Uterus (tissue), 4 donors: ENCODE data around the gene PARD6B. TPM values are rescaled to one million over a fixed set of nuclear protein-coding genes. Genes with fewer than 3 reads are reported as not detected.
A peak's percentile ranks its signal among the peaks of the same experiment; 100 is the strongest.

Experiments used
- DNase-seq, 2 donors: peaks; one replicate each; pipeline ENCODE4 v3.0.0-alpha.2; 2019 to 2020
- H3K27ac ChIP-seq, 2 donors: fragments of 200-600 bp; sonication (generic); 1 replicate in 1 of 2; 2 replicates in 1 of 2; pipeline ENCODE4 v1.5.1; 2016 to 2018
- H3K27me3 ChIP-seq, 2 donors: fragments of 200-600 bp; sonication (generic); one replicate each; pipeline ENCODE4 v1.5.1; 2018 to 2019; ENCODE audit warnings: control low read depth in 1 of 2
- H3K36me3 ChIP-seq, 2 donors: fragments of 200-600 bp; sonication (generic); one replicate each; pipeline ENCODE4 v1.5.1; 2019; ENCODE audit warnings: control low read depth in 1 of 2
- H3K4me1 ChIP-seq, 2 donors: fragments of 200-600 bp; sonication (generic); one replicate each; pipeline ENCODE4 v1.5.1; 2018 to 2019; ENCODE audit warnings: control low read depth in 1 of 2
- H3K4me3 ChIP-seq, 2 donors: fragments of 200-600 bp; sonication (generic); 1 replicate in 1 of 2; 2 replicates in 1 of 2; pipeline ENCODE4 v1.5.1; 2018 to 2019; ENCODE audit warnings: mild to moderate bottlenecking in 1 of 2
- H3K9me3 ChIP-seq, 2 donors: fragments of 200-600 bp; sonication (generic); one replicate each; pipeline ENCODE4 v1.5.1; 2019; ENCODE audit warnings: control low read depth in 1 of 2
- CTCF ChIP-seq, 4 experiments: fragments of 200-600 bp in 2 of 4; fragments of 450-650 bp in 2 of 4; sonication (generic) in 2 of 4; IDR thresholded peaks; one replicate each; pipeline ENCODE4 v1.5.1; 2016 to 2019; ENCODE audit warnings: antibody characterized with exemption in 4 of 4, mild to moderate bottlenecking in 2 of 4, moderate library complexity in 1 of 4
- POLR2A ChIP-seq, 2 donors: fragments of 450-650 bp; IDR thresholded peaks; one replicate each; pipeline ENCODE4 v1.6.1; 2016; ENCODE audit warnings: antibody characterized with exemption in 2 of 2, mild to moderate bottlenecking in 1 of 2, moderate library complexity in 1 of 2
- intact Hi-C: fragments of 100-400 bp; cut with DNase I; formaldehyde crosslinking; loops from one replicate; pipeline ENCODE4 v1.15.1; 2023; ENCODE audit warnings: low total_unique reads
- total RNA-seq, 4 donors: library from RNA; depleted of rRNA in 3 of 4; stranded (reverse); fragments of >200 nt in 3 of 4; gene quantifications; one replicate each; pipeline versions ENCODE4 v1.1.0 to v1.2.4, GENCODE V29; 2014 to 2023
- donor health status: DM: yes; HTN: yes; CAD: no.

PARD6B gene
- total RNA-seq, 4 donors from 2014 or later = 2.0 to 13.2 (median 7.8) TPM

- H3K4me1 ChIP-seq = no peaks in the 10 kb centered on the region
- intact Hi-C loops = no loop called here
- no peaks in the 10 kb centered on the region for H3K9me3 ChIP-seq
- TF ChIP-seq CTCF (IDR thresholded peaks at IDR 0.05) (no peak), POLR2A (IDR thresholded peaks at IDR 0.05) (no peak)
- H3K27me3 ChIP-seq = no peaks in the 10 kb centered on the region
- H3K4me3 ChIP-seq = no peak overlapping the region
- no peak overlapping the region for H3K27ac ChIP-seq
- no peak for DNase-seq
- peaks cover 0 to 2% of the 10 kb centered on the region in 2 donors for H3K36me3 ChIP-seq
These were observed 6.0 kb downstream of the PARD6B start for GRCh38 chr20:50737352-50737751.

DNA sequence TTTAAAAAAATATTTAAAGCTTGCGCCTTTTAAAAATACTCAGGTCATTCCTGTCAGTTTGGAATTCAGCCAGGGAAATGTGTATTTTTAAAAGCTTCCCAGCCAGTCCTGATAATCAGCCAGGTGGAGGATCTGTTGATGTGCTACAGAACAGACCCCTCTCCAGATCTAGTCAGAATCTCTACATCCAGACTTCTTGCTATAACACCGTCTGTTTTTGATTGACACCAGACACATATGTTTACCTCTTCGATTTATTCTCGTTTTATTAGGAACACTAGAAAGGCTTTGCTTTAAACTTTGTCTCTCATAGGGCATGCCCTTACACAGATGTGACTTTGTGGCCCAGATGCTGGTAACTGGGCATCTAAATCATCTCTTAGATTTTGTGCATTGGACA, 11.7 kb downstream of the PARD6B start:
- TF ChIP-seq CTCF (IDR thresholded peaks at IDR 0.05) (no peak), POLR2A (IDR thresholded peaks at IDR 0.05) (no peak)
- Histone ChIP-seq H3K9me3 (no peaks in the 10 kb centered on the region), H3K27ac (peak overlapping the region; percentile 31 to 97), H3K36me3 (peaks cover 0 to 2% of the 10 kb centered on the region in 2 donors), H3K4me3 (no peak overlapping the region), H3K4me1 (peaks cover 0 to 3% of the 10 kb centered on the region in 2 donors), H3K27me3 (no peaks in the 10 kb centered on the region)
- DNase-seq = no peak
- intact Hi-C loops = loop anchor here (10.0 kb wide), 1 partner anchor 118 kb away; no protein-coding TSS in a partner anchor

- intact Hi-C loops = loop anchor here (10.0 kb wide), 1 partner anchor 119 kb away; no protein-coding TSS in a partner anchor
- Histone ChIP-seq H3K9me3 (no peaks in the 10 kb centered on the region), H3K27ac (peak overlapping the region; percentile 84 to 97), H3K4me3 (no peak overlapping the region), H3K4me1 (peaks cover 0 to 3% of the 10 kb centered on the region in 2 donors), H3K36me3 (no peaks in the 10 kb centered on the region), H3K27me3 (no peaks in the 10 kb centered on the region)
- TF ChIP-seq POLR2A (IDR thresholded peaks at IDR 0.05) (no peak), CTCF (IDR thresholded peaks at IDR 0.05) (peak; percentile 47 to 64 (median 62))
- DNase-seq = peak; percentile 74 to 87
These were observed 12.9 kb downstream of the PARD6B start for GRCh38 chr20:50744143-50744792.

DNA sequence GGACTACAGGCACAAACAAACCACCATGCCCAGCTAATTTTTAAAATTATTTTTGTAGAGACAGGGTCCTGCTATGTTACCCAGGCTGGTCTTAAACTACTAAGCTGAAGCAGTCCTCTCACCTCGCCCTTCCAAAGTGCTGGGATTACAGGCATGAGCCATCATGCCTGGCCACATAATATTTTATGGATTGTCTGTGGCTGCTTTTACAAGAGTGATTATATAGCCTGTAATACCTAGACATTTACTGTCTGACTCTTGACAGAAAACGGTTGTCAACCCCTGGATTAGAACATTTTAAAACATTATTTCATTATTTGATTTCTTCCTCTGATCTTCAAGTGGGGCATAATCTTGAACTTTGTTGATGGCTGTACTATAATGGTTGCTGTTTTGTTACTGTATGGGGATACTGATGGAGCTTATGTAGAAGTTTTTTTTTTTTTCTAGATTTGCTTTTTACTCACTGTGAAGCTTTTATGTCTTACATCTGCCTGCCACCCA, 14.3 kb downstream of the PARD6B start:
- peaks cover 0 to 3% of the 10 kb centered on the region in 2 donors for H3K4me1 ChIP-seq
- H3K27ac ChIP-seq = peak overlapping the region; percentile 84 to 97
- H3K27me3 ChIP-seq = no peaks in the 10 kb centered on the region
- DNase-seq = no peak
- intact Hi-C loops = loop anchor here (10.0 kb wide), 1 partner anchor 121 kb away; no protein-coding TSS in a partner anchor
- H3K36me3 ChIP-seq = no peaks in the 10 kb centered on the region
- H3K9me3 ChIP-seq = no peaks in the 10 kb centered on the region
- H3K4me3 ChIP-seq = no peak overlapping the region
- no peak for TF ChIP-seq POLR2A (IDR thresholded peaks at IDR 0.05)
- no peak for TF ChIP-seq CTCF (IDR thresholded peaks at IDR 0.05)
